ENCODE data around the gene KCNQ5.

Gene KCNQ5

DNA sequence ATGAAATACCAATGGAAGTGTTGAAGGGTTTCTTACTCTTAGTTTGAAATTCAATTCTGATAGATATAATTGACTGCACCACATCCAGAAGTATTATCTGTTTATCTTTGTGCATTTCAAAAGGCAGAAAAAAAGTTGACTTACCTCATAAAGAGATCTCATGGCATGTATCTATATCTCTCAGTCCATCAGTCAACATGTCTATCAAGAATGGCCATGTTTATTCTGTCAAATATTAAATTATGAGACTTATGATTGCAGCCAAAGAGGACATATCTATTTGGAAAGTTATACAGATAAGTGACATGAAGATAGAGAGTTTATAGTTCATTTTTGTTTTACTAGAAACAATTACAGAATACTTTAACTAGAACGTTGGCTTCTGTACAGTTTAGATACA is 325.7 kb downstream of the KCNQ5 start:
- Histone ChIP-seq H3K9ac (ENCODE audit: insufficient read length) (no peak overlapping the region), H3K4me3 (no peak overlapping the region), H3K9me3 (ENCODE audit: low read depth, low read length) (no peaks in the 10 kb centered on the region; the same call in 1 of the 2 replicates), H3K36me3 (ENCODE audit: insufficient read depth, low read length) (no peaks in the 10 kb centered on the region), H3K27ac (no peak overlapping the region)
- DNase-seq (ENCODE audit: low read depth, low spot score) = no peak
- TF ChIP-seq FOXP2 (optimal IDR thresholded peaks at IDR 0.05; ENCODE audit: control extremely low read depth, extremely low read length, insufficient read depth) (no peak), EZH2 (IDR thresholded peaks at IDR 0.05) (no peak), POLR2AphosphoS5 (IDR thresholded peaks at IDR 0.05; ENCODE audit: borderline replicate concordance, low read depth, low read length) (no peak)

DNA sequence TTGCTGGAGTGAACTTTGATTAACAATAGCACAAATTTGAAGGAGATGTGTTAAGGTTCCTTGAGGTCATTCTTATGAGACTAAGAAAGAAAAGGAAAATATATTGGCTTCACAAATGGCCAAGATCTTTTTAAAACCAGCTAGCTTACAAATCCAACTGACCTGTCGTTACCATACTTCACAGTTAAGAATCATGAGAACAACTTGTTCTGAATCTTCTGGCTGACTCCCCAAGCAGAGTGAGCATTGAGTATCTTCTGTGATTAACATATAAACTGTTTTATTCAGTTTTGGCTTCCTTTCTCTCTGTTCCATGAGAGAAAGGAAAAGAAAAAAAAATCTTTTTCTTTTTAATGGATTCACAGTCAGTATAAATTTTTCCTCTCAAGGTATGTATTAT is 326.3 kb downstream of the KCNQ5 start:
- no peaks in the 10 kb centered on the region; the same call in 1 of the 2 replicates for H3K9me3 ChIP-seq (ENCODE audit: low read depth, low read length)
- H3K27ac ChIP-seq = no peak overlapping the region
- H3K9ac ChIP-seq (ENCODE audit: insufficient read length) = no peak overlapping the region
- DNase-seq (ENCODE audit: low read depth, low spot score) = no peak
- no peak overlapping the region for H3K4me3 ChIP-seq
- H3K36me3 ChIP-seq (ENCODE audit: insufficient read depth, low read length) = no peaks in the 10 kb centered on the region
- TF ChIP-seq POLR2AphosphoS5 (IDR thresholded peaks at IDR 0.05; ENCODE audit: borderline replicate concordance, low read depth, low read length) = no peak
- no peak for TF ChIP-seq EZH2 (IDR thresholded peaks at IDR 0.05)
- TF ChIP-seq FOXP2 (optimal IDR thresholded peaks at IDR 0.05; ENCODE audit: control extremely low read depth, extremely low read length, insufficient read depth) = no peak

DNA sequence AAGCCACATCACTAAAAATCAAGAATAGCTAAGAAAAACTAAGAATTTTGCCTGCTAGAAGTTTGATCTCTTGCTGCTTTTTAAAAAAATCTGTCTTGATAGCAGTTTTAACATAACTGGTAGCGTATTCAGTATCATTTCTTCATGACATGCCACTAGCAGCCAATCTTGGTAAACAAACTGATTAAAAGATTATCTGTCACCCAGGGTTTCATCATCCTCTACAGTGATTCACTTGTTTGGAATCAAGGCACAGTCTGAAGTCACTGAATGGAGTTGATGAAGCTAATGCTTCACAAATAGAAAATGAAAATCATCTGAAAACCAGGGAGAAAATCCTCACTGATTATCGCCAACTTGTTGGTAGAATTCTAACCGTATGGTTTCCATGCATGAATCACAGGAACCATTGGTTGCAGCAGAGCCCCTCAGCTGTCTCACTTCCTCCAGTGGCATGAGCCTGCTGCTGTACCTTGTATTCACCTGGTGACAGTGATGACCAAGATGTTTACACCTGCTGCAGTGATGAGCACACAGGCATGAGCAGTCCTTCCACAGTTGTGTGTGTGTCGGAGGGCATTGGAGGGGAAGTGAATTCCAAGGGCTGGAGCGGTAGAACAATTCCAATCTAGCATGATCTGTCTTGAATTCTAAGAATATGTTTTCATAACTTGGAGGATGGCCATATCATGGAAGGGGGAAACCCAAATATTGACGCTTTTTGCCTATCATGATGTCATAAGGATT is 328.4 kb downstream of the KCNQ5 start:
- TF ChIP-seq FOXP2 (optimal IDR thresholded peaks at IDR 0.05; ENCODE audit: control extremely low read depth, extremely low read length, insufficient read depth) (no peak), EZH2 (IDR thresholded peaks at IDR 0.05) (no peak), POLR2AphosphoS5 (IDR thresholded peaks at IDR 0.05; ENCODE audit: borderline replicate concordance, low read depth, low read length) (no peak)

DNA sequence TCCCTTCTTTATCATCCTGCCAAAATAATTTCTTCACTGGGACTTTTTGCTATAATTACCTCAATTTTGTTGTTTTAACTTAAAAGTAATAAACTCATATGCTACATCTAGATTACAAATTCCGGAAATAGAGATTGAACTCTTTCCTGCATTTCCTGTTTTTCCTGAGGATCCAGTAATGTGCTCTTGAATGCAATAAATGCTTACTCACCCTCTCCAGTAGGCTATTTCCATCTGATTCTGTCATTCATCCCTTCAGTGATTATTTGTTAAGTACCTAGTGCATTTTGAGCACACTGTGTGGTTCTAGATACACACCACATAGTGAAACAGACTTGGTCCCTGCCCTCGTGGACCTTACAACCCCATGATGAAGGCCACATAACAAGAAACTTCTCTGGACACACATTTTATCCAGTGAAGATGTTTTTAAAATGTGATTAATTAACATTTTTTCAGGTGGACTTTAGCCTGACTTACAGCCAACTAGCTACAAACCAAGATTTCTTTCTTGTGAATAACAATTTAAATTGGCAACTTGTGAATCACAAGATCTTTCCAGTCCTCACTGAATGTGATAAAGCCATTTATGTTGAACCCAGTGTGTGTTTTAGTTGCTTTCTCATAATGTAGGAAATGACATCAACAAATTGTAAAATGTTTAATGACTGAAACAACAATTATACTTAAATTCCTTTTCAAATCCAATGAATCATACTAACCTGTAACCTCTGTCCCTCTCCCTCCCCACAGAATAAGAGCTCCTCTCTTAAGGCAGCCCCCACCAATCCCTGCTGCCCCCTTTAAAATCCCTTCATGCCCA is 331.2 kb downstream of the KCNQ5 start:
- H3K36me3 ChIP-seq (ENCODE audit: insufficient read depth, low read length) = no peaks in the 10 kb centered on the region
- TF ChIP-seq FOXP2 (optimal IDR thresholded peaks at IDR 0.05; ENCODE audit: control extremely low read depth, extremely low read length, insufficient read depth) = no peak
- peak; percentile 19; the same call in 1 of the 2 replicates for TF ChIP-seq POLR2AphosphoS5 (IDR thresholded peaks at IDR 0.05; ENCODE audit: borderline replicate concordance, low read depth, low read length)
- H3K9me3 ChIP-seq (ENCODE audit: low read depth, low read length) = no peaks in the 10 kb centered on the region; the same call in 1 of the 2 replicates
- peak overlapping the region; percentile 79 for H3K27ac ChIP-seq
- peak overlapping the region; percentile 43 for H3K9ac ChIP-seq (ENCODE audit: insufficient read length)
- DNase-seq (ENCODE audit: low read depth, low spot score) = no peak
- peak overlapping the region; percentile 61 for H3K4me3 ChIP-seq

More for the DNA sequence above, 328.4 kb downstream of the KCNQ5 start:
- Histone ChIP-seq H3K27ac (no peak overlapping the region), H3K9ac (ENCODE audit: insufficient read length) (no peak overlapping the region), H3K36me3 (ENCODE audit: insufficient read depth, low read length) (no peaks in the 10 kb centered on the region), H3K9me3 (ENCODE audit: low read depth, low read length) (no peaks in the 10 kb centered on the region; the same call in 1 of the 2 replicates), H3K4me3 (no peak overlapping the region)
- DNase-seq (ENCODE audit: low read depth, low spot score) = no peak

DNA sequence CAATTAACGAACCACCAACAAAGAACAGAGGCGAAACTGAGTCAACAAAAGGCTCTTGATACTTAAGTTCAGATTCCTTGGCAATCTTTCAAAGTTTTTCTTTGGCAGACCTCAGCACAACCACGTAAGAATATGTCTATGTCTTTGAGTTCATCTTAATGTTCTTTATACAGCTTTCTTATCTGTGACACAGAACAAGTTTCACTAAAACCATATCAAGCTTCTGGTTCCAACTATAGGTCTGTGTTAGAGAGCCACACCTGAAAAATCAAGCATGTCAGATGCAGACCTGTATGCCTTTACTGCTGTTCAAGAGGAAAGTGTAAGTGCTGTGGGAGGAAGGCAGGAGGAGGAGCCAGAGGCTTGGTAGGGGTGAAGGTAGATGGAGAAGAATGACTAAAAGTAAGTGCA is 332.1 kb downstream of the KCNQ5 start:
- no peak for DNase-seq (ENCODE audit: low read depth, low spot score)
- no peaks in the 10 kb centered on the region for H3K36me3 ChIP-seq (ENCODE audit: insufficient read depth, low read length)

DNA sequence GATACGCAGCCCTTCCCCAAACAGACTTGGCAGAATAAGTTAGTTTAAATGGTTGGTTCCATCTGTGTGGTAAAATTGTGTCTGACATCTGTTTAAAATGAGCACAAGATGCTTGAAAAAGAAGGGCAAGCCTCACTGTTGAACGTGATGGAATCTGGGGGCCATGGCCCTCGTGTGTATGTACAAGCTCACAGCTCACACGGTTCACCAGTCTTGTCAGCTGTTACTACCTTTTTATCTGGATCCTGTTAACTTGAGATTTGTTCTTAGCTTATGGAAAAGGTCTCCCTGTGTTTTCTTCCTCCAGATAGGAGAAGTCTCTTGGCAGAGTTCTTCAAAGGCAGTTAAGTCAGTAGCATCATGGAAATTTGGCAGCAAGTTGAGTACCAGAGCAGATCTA is 332.9 kb downstream of the KCNQ5 start:
- H3K36me3 ChIP-seq (ENCODE audit: insufficient read depth, low read length) = no peaks in the 10 kb centered on the region
- no peak overlapping the region for H3K9ac ChIP-seq (ENCODE audit: insufficient read length)
- TF ChIP-seq FOXP2 (optimal IDR thresholded peaks at IDR 0.05; ENCODE audit: control extremely low read depth, extremely low read length, insufficient read depth) = no peak
- no peak for TF ChIP-seq POLR2AphosphoS5 (IDR thresholded peaks at IDR 0.05; ENCODE audit: borderline replicate concordance, low read depth, low read length)
- no peak for TF ChIP-seq EZH2 (IDR thresholded peaks at IDR 0.05)
- H3K9me3 ChIP-seq (ENCODE audit: low read depth, low read length) = no peaks in the 10 kb centered on the region
- no peak for DNase-seq (ENCODE audit: low read depth, low spot score)
- peak overlapping the region; percentile 79 for H3K27ac ChIP-seq
- peak overlapping the region; percentile 61; the same call in 1 of the 2 replicates for H3K4me3 ChIP-seq

More for the DNA sequence above, 332.1 kb downstream of the KCNQ5 start:
- Histone ChIP-seq H3K27ac (peak overlapping the region; percentile 79), H3K4me3 (peak overlapping the region; percentile 61), H3K9ac (ENCODE audit: insufficient read length) (peak overlapping the region; percentile 43), H3K9me3 (ENCODE audit: low read depth, low read length) (no peaks in the 10 kb centered on the region)
- no peak for TF ChIP-seq EZH2 (IDR thresholded peaks at IDR 0.05)
- no peak for TF ChIP-seq FOXP2 (optimal IDR thresholded peaks at IDR 0.05; ENCODE audit: control extremely low read depth, extremely low read length, insufficient read depth)
- TF ChIP-seq POLR2AphosphoS5 (IDR thresholded peaks at IDR 0.05; ENCODE audit: borderline replicate concordance, low read depth, low read length) = no peak

DNA sequence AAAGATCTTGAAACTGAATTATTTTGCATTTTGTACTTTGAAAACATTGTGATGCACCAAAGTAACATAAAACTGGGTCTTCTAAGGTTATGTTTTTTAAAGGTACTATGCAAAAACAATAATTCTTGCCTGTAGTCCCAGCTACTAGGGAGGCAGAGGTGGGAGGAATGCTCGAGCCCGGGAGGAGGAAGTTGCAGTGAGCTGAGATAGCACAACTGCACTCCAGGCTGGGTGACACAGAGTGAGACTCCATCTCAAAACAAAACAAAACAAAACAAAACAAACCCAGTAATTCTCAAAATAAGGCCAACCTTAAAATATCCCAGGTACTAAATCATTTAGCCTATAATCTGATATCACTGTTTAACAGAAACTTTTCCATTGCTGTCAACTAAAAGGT is 333.8 kb downstream of the KCNQ5 start:
- Histone ChIP-seq H3K9me3 (ENCODE audit: low read depth, low read length) (no peaks in the 10 kb centered on the region), H3K4me3 (no peak overlapping the region), H3K27ac (no peak overlapping the region), H3K36me3 (ENCODE audit: insufficient read depth, low read length) (no peaks in the 10 kb centered on the region), H3K9ac (ENCODE audit: insufficient read length) (no peak overlapping the region)
- DNase-seq (ENCODE audit: low read depth, low spot score) = no peak
- TF ChIP-seq EZH2 (IDR thresholded peaks at IDR 0.05) (no peak), FOXP2 (optimal IDR thresholded peaks at IDR 0.05; ENCODE audit: control extremely low read depth, extremely low read length, insufficient read depth) (no peak), POLR2AphosphoS5 (IDR thresholded peaks at IDR 0.05; ENCODE audit: borderline replicate concordance, low read depth, low read length) (no peak)

DNA sequence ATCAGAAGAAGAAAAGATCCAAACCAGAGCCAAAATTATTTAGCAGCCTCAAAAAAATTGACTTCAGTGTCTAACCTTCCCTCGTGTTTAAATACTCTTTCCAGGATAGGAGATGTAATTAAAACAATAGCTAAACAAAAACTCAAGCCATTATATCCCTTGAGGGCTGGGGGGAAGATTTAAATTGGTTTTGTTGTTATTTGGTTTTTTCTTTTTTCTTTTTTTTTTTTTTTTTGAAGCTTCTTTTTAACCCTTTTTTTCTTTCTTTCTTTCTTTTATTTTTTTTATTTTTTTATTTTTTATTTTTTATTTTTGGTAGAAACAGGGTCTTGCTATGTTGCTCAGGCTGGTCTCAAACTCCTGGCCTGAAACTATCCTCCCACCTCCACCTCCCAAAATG is 334.4 kb downstream of the KCNQ5 start:
- TF ChIP-seq POLR2AphosphoS5 (IDR thresholded peaks at IDR 0.05; ENCODE audit: borderline replicate concordance, low read depth, low read length) = no peak
- TF ChIP-seq FOXP2 (optimal IDR thresholded peaks at IDR 0.05; ENCODE audit: control extremely low read depth, extremely low read length, insufficient read depth) = no peak
- TF ChIP-seq EZH2 (IDR thresholded peaks at IDR 0.05) = no peak
- Histone ChIP-seq H3K27ac (no peak overlapping the region), H3K9ac (ENCODE audit: insufficient read length) (no peak overlapping the region), H3K36me3 (ENCODE audit: insufficient read depth, low read length) (no peaks in the 10 kb centered on the region), H3K9me3 (ENCODE audit: low read depth, low read length) (no peaks in the 10 kb centered on the region), H3K4me3 (no peak overlapping the region)
- DNase-seq (ENCODE audit: low read depth, low spot score) = no peak
